K562 treated with DMSO at 1 percent for 48 hours (cell line): Measurements from ENCODE around the gene NR5A2. TPM values are rescaled to one million over a fixed set of nuclear protein-coding genes. Genes with fewer than 3 reads are reported as not detected.

ENCODE experiments used
- total RNA-seq: library from RNA; unstranded; fragments of 300-600 nt; gene quantifications from 2 replicates; pipeline ENCODE4 v1.2.3, GENCODE V29; 2022; ENCODE audit warnings: low replicate concordance; ENCODE audit errors: extremely low read depth

Gene NR5A2
- total RNA-seq: not detected in 2 replicates

DNA sequence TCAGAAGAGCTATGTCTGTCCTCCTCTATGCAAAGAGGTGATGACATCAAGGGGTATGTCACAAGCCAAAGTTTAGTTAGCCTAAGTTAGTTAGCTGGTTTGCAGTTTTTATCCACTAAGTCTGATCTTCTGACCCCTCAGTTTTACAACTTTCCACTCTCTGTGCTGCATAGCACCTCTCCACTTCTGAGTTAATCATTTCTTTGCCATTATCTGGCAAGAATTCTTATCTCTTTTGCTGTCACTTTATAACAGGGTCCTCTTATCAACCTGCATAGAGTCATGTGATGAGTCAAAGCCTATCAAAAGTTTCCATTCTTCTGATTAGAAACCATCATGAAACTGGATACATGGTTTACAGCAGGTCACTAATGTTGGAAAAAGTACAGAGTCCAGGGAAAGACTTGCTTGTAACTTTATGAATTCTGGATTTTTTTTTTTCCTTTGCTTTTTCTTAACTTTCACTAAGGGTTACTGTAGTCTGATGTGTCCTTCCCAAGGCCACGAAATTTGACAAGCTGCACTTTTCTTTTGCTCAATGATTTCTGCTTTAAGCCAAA, at the start of gene NR5A2:
NR5A2 (plus strand) TSS at position 447 of the 560 bp plus-strand sequence. CDS start 138 bp downstream, outside the sequence.

